Adrenal gland (tissue), 12 donors: ENCODE results near the gene EZH2. TPM values are rescaled to one million over a fixed set of nuclear protein-coding genes. Genes with fewer than 3 reads are reported as not detected.

Source experiments
- DNase-seq, 7 donors: peaks; one replicate each; pipeline ENCODE4 v3.0.0-alpha.2; 2019 to 2020
- H3K27ac ChIP-seq, 5 donors: fragments of 200-600 bp; sonication (generic) in 4 of 5; 1 replicate in 3 of 5; 2 replicates in 2 of 5; pipeline versions ENCODE4 v1.5.1 to v1.8.0; 2016 to 2020; ENCODE audit warnings: mild to moderate bottlenecking in 1 of 5
- H3K27me3 ChIP-seq: fragments of 200-600 bp; 2 replicates; pipeline ENCODE4 v1.8.0; 2021
- H3K36me3 ChIP-seq, 2 donors: fragments of 200-600 bp; replicated peaks in 1 of 2; 1 replicate in 1 of 2; 2 replicates in 1 of 2; pipeline versions ENCODE4 v1.5.1 to v1.8.0; 2018 to 2022
- H3K4me1 ChIP-seq, 2 donors: fragments of 200-600 bp; replicated peaks in 1 of 2; 1 replicate in 1 of 2; 2 replicates in 1 of 2; pipeline versions ENCODE4 v1.5.1 to v1.8.0; 2018 to 2021
- H3K4me3 ChIP-seq, 4 donors: fragments of 200-600 bp; sonication (generic) in 3 of 4; one replicate each; pipeline ENCODE4 v1.5.1; 2016 to 2018
- H3K9me3 ChIP-seq, 3 donors: fragments of 200-600 bp; sonication (generic) in 1 of 3; replicated peaks in 1 of 3; 1 replicate in 2 of 3; 2 replicates in 1 of 3; pipeline versions ENCODE4 v1.5.1 to v1.8.0; 2016 to 2021
- POLR2A ChIP-seq, 2 donors: fragments of 450-650 bp; IDR thresholded peaks; one replicate each; pipeline ENCODE4 v1.6.1; 2017; ENCODE audit warnings: antibody characterized with exemption in 2 of 2, mild to moderate bottlenecking in 2 of 2, moderate library complexity in 1 of 2
- WGBS, 4 donors: extraction: QIAGEN DNeasy Blood & Tissue Kit in 2 of 4; methylation state at CpG; one replicate each; pipeline versions ENCODE4 v1.1.5 to v1.1.7; 2013 to 2017; 5-methylcytosine and 5-hydroxymethylcytosine counted together
- intact Hi-C, 2 donors: fragments of 100-400 bp; cut with DNase I; formaldehyde crosslinking; loops; one replicate each; pipeline versions ENCODE4 v1.14.1 to v1.15.0; 2022 to 2023
- polyA plus RNA-seq, 3 donors: library from polyadenylated mRNA; stranded (reverse); fragments of 200-250 nt in 2 of 3; fragments of 350-450 nt in 1 of 3; fragmentation: Illumina TruSeq in 1 of 3; extraction: RNeasy Lipid Tissue Mini Kit (QIAGEN cat#74804) in 1 of 3; gene quantifications; one replicate each; pipeline ENCODE4 v1.2.3, GENCODE V29; 2013 to 2014
- total RNA-seq, 9 donors: library from RNA; depleted of rRNA in 4 of 9; stranded (reverse); fragments of >200 nt in 4 of 9; fragments of 120-200 nt in 1 of 9; fragmentation: NEBNext Ultra II Directional in 1 of 9; extraction: Animal tissue kit (Norgen Biotek cat#: 25700) in 1 of 9; gene quantifications; one replicate each; pipeline versions ENCODE4 v1.1.0 to v1.2.4, GENCODE V29; 2013 to 2023
- TF ChIP-seq, protein P1 (sequence below), 6 experiments: fragments of 450-650 bp in 4 of 6; fragments of 200-600 bp in 2 of 6; sonication (generic) in 1 of 6; IDR thresholded peaks; 1 replicate in 5 of 6; 2 replicates in 1 of 6; pipeline versions ENCODE4 v1.5.1 to v1.8.0; 2016 to 2021; ENCODE audit warnings: antibody characterized with exemption in 6 of 6, mild to moderate bottlenecking in 2 of 6, moderate library complexity in 1 of 6
- donor health status: healthy with polysubstance abuse.
- donor health status: Bipolar disorder and iron deficiency.
- donor health status: DM: yes; HTN: yes; CAD: no.
- donor health status: DM: no; HTN: no; CAD: no.
- donor health status: DM: no; HTN: no; CAD: no.
- donor health status: DM: yes; HTN: yes; CAD: no.

Gene EZH2
- total and polyA plus RNA-seq, 12 donors, result 0.61 to 11.6 (median 2.3) TPM

DNA sequence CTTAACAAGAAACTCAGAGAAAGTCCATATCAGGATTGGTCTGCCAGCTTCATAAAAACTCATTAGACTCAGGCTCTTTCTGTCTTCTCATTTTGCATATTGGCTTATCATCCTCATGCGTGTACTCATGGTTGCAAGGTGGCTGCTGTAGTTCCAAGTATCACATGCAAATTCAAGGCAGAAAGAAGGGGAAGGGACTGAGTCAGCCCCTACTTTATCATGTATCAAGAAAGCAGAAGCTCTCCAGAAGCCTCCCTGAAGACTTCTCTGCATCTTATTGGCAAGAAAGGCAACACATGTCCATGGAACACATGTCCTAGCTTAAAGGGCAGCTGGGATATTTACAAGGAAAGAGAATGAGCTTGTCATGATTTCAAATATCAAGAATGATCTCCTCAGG lies 19.4 kb upstream of the EZH2 start:
- Histone ChIP-seq H3K27me3 (no peaks in the 10 kb centered on the region), H3K27ac (no peak overlapping the region), H3K9me3 (no peaks in the 10 kb centered on the region), H3K4me3 (no peak overlapping the region), H3K4me1 (no peaks in the 10 kb centered on the region), H3K36me3 (no peaks in the 10 kb centered on the region)
- TF ChIP-seq, protein P1, sequence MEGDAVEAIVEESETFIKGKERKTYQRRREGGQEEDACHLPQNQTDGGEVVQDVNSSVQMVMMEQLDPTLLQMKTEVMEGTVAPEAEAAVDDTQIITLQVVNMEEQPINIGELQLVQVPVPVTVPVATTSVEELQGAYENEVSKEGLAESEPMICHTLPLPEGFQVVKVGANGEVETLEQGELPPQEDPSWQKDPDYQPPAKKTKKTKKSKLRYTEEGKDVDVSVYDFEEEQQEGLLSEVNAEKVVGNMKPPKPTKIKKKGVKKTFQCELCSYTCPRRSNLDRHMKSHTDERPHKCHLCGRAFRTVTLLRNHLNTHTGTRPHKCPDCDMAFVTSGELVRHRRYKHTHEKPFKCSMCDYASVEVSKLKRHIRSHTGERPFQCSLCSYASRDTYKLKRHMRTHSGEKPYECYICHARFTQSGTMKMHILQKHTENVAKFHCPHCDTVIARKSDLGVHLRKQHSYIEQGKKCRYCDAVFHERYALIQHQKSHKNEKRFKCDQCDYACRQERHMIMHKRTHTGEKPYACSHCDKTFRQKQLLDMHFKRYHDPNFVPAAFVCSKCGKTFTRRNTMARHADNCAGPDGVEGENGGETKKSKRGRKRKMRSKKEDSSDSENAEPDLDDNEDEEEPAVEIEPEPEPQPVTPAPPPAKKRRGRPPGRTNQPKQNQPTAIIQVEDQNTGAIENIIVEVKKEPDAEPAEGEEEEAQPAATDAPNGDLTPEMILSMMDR (IDR thresholded peaks at IDR 0.05), result no peak
- TF ChIP-seq POLR2A (IDR thresholded peaks at IDR 0.05), result no peak
- WGBS, 4 donors, result 77 to 98% (median 95%) methylated on average over 1 of the region's 1 CpG
- intact Hi-C loops, result no loop called here
- DNase-seq, result no peak

DNA sequence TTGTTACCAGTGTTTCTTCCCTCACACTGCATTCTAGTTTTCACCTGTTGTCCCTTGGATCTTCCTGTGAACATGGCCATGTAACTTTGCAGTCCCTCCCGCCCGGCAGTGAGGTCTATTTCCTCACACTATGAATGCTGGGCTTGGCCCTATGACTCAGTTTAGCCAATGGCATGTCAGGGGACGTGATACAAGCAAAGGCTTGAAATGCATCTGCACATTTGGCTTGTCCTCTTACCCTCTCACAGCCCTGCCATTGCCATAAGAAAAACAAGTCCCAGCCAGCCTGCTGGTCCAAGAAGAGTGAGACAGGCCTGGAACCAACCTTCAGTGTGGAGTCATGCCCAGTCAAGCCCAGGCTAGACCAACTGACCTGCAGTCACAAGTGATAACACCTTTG lies 17.1 kb upstream of the EZH2 start:
- H3K9me3 ChIP-seq, result no peaks in the 10 kb centered on the region
- no peak overlapping the region for H3K27ac ChIP-seq
- H3K36me3 ChIP-seq, result no peaks in the 10 kb centered on the region
- H3K4me1 ChIP-seq, result no peaks in the 10 kb centered on the region
- WGBS, 4 donors, result 86 to 96% (median 91%) methylated on average over 3 of the region's 3 CpGs
- no peak for TF ChIP-seq POLR2A (IDR thresholded peaks at IDR 0.05)
- TF ChIP-seq, protein P1 (IDR thresholded peaks at IDR 0.05), result no peak
- no peaks in the 10 kb centered on the region for H3K27me3 ChIP-seq
- intact Hi-C loops, result no loop called here
- no peak overlapping the region for H3K4me3 ChIP-seq
- DNase-seq, result no peak

DNA sequence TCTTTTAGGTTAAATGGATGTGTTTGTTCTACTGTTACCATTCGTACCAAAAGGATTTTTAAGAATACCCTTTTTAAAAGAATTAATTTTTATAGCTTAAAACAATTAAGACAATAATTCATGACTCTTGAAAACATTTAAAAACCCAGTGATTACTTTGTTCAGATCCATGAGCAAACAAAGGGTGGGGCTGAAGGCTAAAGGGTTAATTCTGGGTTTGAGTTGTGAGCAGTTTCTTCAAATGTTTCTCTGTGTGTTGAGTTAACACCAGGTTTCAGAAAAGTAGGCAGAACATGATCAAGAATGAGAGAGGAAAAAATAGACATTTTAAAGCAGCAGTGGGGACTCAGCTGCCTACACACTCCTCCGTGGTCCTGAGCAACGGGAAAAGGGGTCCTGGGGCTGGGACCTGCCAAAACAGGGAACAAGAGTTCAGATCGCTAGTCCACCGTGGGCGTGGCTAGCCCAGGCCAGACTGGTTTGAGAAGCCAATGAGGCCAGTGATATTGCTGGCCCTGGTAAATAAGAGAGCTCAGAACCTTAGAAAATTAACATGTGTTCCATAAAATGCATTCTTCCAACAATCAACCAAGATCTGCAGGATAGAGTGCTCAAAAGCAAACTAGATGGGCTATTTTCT lies 14.9 kb upstream of the EZH2 start:
- no peaks in the 10 kb centered on the region for H3K27me3 ChIP-seq
- TF ChIP-seq, protein P1 (IDR thresholded peaks at IDR 0.05), result no peak
- no peak for TF ChIP-seq POLR2A (IDR thresholded peaks at IDR 0.05)
- no peaks in the 10 kb centered on the region for H3K9me3 ChIP-seq
- no peaks in the 10 kb centered on the region for H3K36me3 ChIP-seq
- intact Hi-C loops, result no loop called here
- DNase-seq, result no peak
- WGBS, 4 donors, result 30 to 46% (median 39%) methylated on average over 6 of the region's 6 CpGs
- H3K27ac ChIP-seq, result no peak overlapping the region
- no peaks in the 10 kb centered on the region for H3K4me1 ChIP-seq
- H3K4me3 ChIP-seq, result no peak overlapping the region

DNA sequence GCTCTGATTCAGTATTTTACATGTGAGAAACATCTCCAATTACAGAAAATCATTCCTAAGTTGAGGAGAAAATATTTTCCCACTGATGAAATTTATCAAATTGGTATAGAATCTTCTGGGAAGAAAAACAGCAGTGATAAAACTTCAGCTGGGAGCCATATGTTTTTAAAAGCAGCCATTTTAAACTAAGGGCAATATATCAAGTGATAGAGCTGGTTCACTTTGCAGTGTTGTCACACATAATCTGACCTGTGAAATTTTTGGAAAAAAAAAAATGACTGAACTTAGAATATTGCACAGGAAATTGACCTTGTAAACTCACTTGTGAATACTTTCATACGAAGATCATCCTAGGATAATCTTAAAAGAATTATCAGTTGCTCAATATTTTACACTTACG lies 10.5 kb upstream of the EZH2 start:
- intact Hi-C loops, result no loop called here
- H3K9me3 ChIP-seq, result no peaks in the 10 kb centered on the region

More for the DNA sequence above, 10.5 kb upstream of the EZH2 start:
- no peak for TF ChIP-seq POLR2A (IDR thresholded peaks at IDR 0.05)
- TF ChIP-seq, protein P1 (IDR thresholded peaks at IDR 0.05), result no peak
- WGBS, 4 donors, result 33 to 51% (median 40%) methylated on average over 2 of the region's 2 CpGs
- H3K27me3 ChIP-seq, result peaks cover 5% of the 10 kb centered on the region
- H3K4me1 ChIP-seq, result no peaks in the 10 kb centered on the region
- no peak overlapping the region for H3K27ac ChIP-seq
- no peak for DNase-seq
- H3K36me3 ChIP-seq, result no peaks in the 10 kb centered on the region
- H3K4me3 ChIP-seq, result no peak overlapping the region
